Measurements from ENCODE around the gene XNDC1N. TPM values are rescaled to one million over a fixed set of nuclear protein-coding genes. Genes with fewer than 3 reads are reported as not detected.

The XNDC1N gene
- total RNA-seq, 1 donor from 2014 or later: 7.6 TPM

DNA sequence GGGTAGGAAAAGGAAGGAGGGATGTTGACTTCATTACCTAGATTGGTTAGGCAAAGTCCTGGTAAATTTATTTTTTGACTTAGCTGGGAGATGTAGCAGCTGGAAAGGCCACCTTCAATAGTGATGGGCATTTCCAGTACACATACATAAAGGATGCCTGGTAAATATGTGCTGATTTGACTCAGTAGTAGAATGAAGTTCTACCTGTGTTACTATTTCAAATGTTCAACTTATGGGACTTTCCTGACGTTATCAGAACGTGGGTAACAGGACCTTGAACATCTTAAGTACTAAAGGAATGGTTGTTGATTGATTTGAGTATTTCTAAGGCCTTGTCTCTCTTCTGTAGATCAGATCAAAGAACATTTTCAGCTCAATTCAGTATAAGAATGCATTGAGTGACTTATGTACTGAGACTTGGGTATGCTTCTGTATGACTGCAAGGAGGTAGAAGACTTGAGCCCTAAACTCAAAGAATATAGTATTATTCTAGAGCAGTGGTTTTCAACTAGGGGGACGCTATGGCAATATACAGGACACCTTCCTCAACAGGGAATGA is 27.6 kb upstream of the XNDC1N start:
- H4K20me1 ChIP-seq (ENCODE audit: insufficient read depth, low read length): peaks cover 71% of the 10 kb centered on the region
- TF ChIP-seq EZH2 (IDR thresholded peaks at IDR 0.05; ENCODE audit: insufficient read depth, low read length): no peak
- TF ChIP-seq, protein P1, sequence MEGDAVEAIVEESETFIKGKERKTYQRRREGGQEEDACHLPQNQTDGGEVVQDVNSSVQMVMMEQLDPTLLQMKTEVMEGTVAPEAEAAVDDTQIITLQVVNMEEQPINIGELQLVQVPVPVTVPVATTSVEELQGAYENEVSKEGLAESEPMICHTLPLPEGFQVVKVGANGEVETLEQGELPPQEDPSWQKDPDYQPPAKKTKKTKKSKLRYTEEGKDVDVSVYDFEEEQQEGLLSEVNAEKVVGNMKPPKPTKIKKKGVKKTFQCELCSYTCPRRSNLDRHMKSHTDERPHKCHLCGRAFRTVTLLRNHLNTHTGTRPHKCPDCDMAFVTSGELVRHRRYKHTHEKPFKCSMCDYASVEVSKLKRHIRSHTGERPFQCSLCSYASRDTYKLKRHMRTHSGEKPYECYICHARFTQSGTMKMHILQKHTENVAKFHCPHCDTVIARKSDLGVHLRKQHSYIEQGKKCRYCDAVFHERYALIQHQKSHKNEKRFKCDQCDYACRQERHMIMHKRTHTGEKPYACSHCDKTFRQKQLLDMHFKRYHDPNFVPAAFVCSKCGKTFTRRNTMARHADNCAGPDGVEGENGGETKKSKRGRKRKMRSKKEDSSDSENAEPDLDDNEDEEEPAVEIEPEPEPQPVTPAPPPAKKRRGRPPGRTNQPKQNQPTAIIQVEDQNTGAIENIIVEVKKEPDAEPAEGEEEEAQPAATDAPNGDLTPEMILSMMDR (IDR thresholded peaks at IDR 0.05; ENCODE audit: insufficient read depth, low read depth, low read length): no peak
- no peak for FAIRE-seq

DNA sequence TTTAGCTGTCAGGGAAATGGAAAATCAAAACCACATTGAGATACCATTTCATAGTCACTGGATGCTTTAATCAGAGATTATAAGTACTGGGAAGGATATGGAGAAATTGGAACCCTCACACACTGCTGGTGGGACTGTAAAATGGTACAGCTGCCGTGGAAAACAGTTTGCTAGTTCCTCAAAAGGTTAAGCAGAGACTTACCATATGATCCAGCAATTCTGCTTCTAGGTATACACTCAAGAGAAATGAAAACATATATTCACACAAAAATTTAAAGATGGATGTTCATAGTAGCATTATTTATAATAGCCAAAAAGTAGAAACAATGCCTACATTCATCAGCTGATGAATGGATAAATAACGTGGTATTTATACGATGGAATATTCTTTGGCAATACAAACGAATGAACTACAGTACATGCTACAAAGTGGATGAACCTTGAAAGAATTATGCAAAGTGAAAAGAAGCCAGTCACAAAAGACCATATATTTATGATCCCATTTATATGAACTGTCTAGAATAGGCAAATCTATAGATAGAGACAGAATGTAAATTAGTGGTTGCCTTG is 23.4 kb upstream of the XNDC1N start:
- Histone ChIP-seq H3K4me3 (ENCODE audit: insufficient read depth, low read depth, low read length) (no peak overlapping the region), H3K4me2 (ENCODE audit: low read length) (no peak overlapping the region), H2AFZ (ENCODE audit: low read depth, low read length) (no peak overlapping the region), H3K9ac (ENCODE audit: low read length) (no peak overlapping the region), H3K79me2 (ENCODE audit: insufficient read depth, low read length) (peaks cover 98% of the 10 kb centered on the region), H3K27me3 (ENCODE audit: insufficient read depth, low read length) (no peaks in the 10 kb centered on the region), H4K20me1 (ENCODE audit: insufficient read depth, low read length) (peaks cover 45% of the 10 kb centered on the region), H3K4me1 (ENCODE audit: insufficient read depth, low read length) (peaks cover 19% of the 10 kb centered on the region), H3K36me3 (ENCODE audit: insufficient read depth, low read length) (no peaks in the 10 kb centered on the region), H3K27ac (ENCODE audit: low read depth, low read length) (no peak overlapping the region), H3K9me3 (ENCODE audit: insufficient read depth, low read depth, low read length) (no peaks in the 10 kb centered on the region)
- Mint-ChIP-seq H3K36me3 (ENCODE audit: low read depth, unreplicated experiment) (peaks cover 5% of the 10 kb centered on the region), H3K27me3 (ENCODE audit: low read depth, unreplicated experiment) (no peaks in the 10 kb centered on the region), H3K4me3 (ENCODE audit: unreplicated experiment) (no peak overlapping the region), H3K4me1 (ENCODE audit: low read depth, unreplicated experiment) (peaks cover 19% of the 10 kb centered on the region), H3K9me3 (ENCODE audit: unreplicated experiment) (no peaks in the 10 kb centered on the region), H3K27ac (ENCODE audit: unreplicated experiment) (no peak overlapping the region)
- no peak for TF ChIP-seq EZH2 (IDR thresholded peaks at IDR 0.05; ENCODE audit: insufficient read depth, low read length)
- TF ChIP-seq, protein P1 (IDR thresholded peaks at IDR 0.05; ENCODE audit: insufficient read depth, low read depth, low read length): no peak
- DNase-seq (ENCODE audit: low read depth) (peak; percentile 30), FAIRE-seq (no peak)

More for the DNA sequence above, 27.6 kb upstream of the XNDC1N start:
- no peak for DNase-seq (ENCODE audit: low read depth)
- H3K4me3 ChIP-seq (ENCODE audit: insufficient read depth, low read depth, low read length): no peak overlapping the region
- H2AFZ ChIP-seq (ENCODE audit: low read depth, low read length): no peak overlapping the region
- Mint-ChIP-seq H3K4me1 (ENCODE audit: low read depth, unreplicated experiment) (peaks cover 8% of the 10 kb centered on the region), H3K9me3 (ENCODE audit: unreplicated experiment) (no peaks in the 10 kb centered on the region), H3K27me3 (ENCODE audit: low read depth, unreplicated experiment) (no peaks in the 10 kb centered on the region), H3K27ac (ENCODE audit: unreplicated experiment) (no peak overlapping the region), H3K4me3 (ENCODE audit: unreplicated experiment) (no peak overlapping the region), H3K36me3 (ENCODE audit: low read depth, unreplicated experiment) (peaks cover 13% of the 10 kb centered on the region)
- no peak overlapping the region for H3K4me2 ChIP-seq (ENCODE audit: low read length)
- H3K9ac ChIP-seq (ENCODE audit: low read length): no peak overlapping the region
- H3K36me3 ChIP-seq (ENCODE audit: insufficient read depth, low read length): peaks cover 5% of the 10 kb centered on the region
- H3K9me3 ChIP-seq (ENCODE audit: insufficient read depth, low read depth, low read length): no peaks in the 10 kb centered on the region
- peaks cover 98% of the 10 kb centered on the region for H3K79me2 ChIP-seq (ENCODE audit: insufficient read depth, low read length)
- no peaks in the 10 kb centered on the region for H3K27me3 ChIP-seq (ENCODE audit: insufficient read depth, low read length)
- no peak overlapping the region for H3K27ac ChIP-seq (ENCODE audit: low read depth, low read length)
- no peaks in the 10 kb centered on the region for H3K4me1 ChIP-seq (ENCODE audit: insufficient read depth, low read length)

DNA sequence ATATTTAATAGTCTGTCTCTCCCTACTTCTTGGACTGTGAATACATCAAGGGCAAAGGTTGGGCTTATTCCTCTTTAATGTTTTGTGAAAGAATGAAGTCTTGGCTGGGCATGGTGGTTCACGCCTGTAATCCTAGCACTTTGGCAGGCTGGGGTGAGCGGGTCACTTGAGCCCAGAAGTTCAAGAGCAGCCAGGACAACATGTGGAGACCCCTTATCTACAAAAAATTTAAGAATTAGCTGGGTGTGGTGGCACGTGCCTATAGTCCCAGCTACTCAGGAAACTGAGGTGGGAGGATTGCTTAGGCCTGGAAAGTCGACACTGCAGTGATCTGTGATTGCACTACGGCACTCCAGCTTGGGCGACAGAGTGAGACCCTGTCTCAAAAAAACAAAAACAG is 20.6 kb upstream of the XNDC1N start:
- Histone ChIP-seq H3K9me3 (ENCODE audit: insufficient read depth, low read depth, low read length) (no peaks in the 10 kb centered on the region), H3K27me3 (ENCODE audit: insufficient read depth, low read length) (no peaks in the 10 kb centered on the region), H3K9ac (ENCODE audit: low read length) (no peak overlapping the region), H2AFZ (ENCODE audit: low read depth, low read length) (no peak overlapping the region), H3K79me2 (ENCODE audit: insufficient read depth, low read length) (peaks cover 79% of the 10 kb centered on the region), H3K36me3 (ENCODE audit: insufficient read depth, low read length) (no peaks in the 10 kb centered on the region), H3K4me1 (ENCODE audit: insufficient read depth, low read length) (peaks cover 45% of the 10 kb centered on the region), H4K20me1 (ENCODE audit: insufficient read depth, low read length) (peaks cover 19% of the 10 kb centered on the region), H3K4me3 (ENCODE audit: insufficient read depth, low read depth, low read length) (no peak overlapping the region), H3K27ac (ENCODE audit: low read depth, low read length) (no peak overlapping the region), H3K4me2 (ENCODE audit: low read length) (no peak overlapping the region)
- Mint-ChIP-seq H3K4me1 (ENCODE audit: low read depth, unreplicated experiment) (peaks cover 35% of the 10 kb centered on the region), H3K27ac (ENCODE audit: unreplicated experiment) (peak overlapping the region; percentile 74), H3K4me3 (ENCODE audit: unreplicated experiment) (no peak overlapping the region), H3K36me3 (ENCODE audit: low read depth, unreplicated experiment) (peaks cover 5% of the 10 kb centered on the region), H3K9me3 (ENCODE audit: unreplicated experiment) (no peaks in the 10 kb centered on the region), H3K27me3 (ENCODE audit: low read depth, unreplicated experiment) (no peaks in the 10 kb centered on the region)
- FAIRE-seq: no peak
- TF ChIP-seq EZH2 (IDR thresholded peaks at IDR 0.05; ENCODE audit: insufficient read depth, low read length): no peak
- TF ChIP-seq, protein P1 (IDR thresholded peaks at IDR 0.05; ENCODE audit: insufficient read depth, low read depth, low read length): no peak
- no peak for DNase-seq (ENCODE audit: low read depth)
